Loucy (cell line): ENCODE results near the gene USPL1.

Source experiments
- CTCF ChIP-seq: fragments of 200-600 bp; sonication (generic); conservative IDR thresholded peaks from 2 replicates; pipeline ENCODE4 v1.5.1; 2014; ENCODE audit warnings: mild to moderate bottlenecking, antibody characterized with exemption, low read length
- EZH2phosphoT487 ChIP-seq: fragments of 200-600 bp; IDR thresholded peaks from 2 replicates; pipeline ENCODE4 v1.6.1; 2018; ENCODE audit warnings: antibody characterized with exemption, mild to moderate bottlenecking, moderate library complexity, borderline replicate concordance

- TF ChIP-seq CTCF (no peak), EZH2phosphoT487 (no peak)
Observed at GRCh38 chr13:30618186-30618929, 638 bp downstream of the USPL1 start.
